Osteocyte (in vitro differentiated cells): ENCODE data around the gene SIGLECL1. TPM values are rescaled to one million over a fixed set of nuclear protein-coding genes. Genes with fewer than 3 reads are reported as not detected.

Experiments
- DNase-seq: peaks from one replicate; pipeline ENCODE4 v3.0.0; 2021; ENCODE audit warnings: mixed read lengths; ENCODE audit not compliant: unreplicated experiment; ENCODE audit errors: extremely low spot score
- H3K27ac Mint-ChIP-seq: one replicate; pipeline ENCODE4 v1.8.0; 2021; ENCODE audit warnings: mild to moderate bottlenecking, mixed read lengths; ENCODE audit not compliant: unreplicated experiment
- H3K27me3 Mint-ChIP-seq: one replicate; pipeline ENCODE4 v1.8.0; 2021; ENCODE audit warnings: mixed read lengths; ENCODE audit not compliant: unreplicated experiment
- H3K36me3 Mint-ChIP-seq: one replicate; pipeline ENCODE4 v1.8.0; 2021; ENCODE audit warnings: mixed read lengths; ENCODE audit not compliant: unreplicated experiment
- H3K4me1 Mint-ChIP-seq: one replicate; pipeline ENCODE4 v1.8.0; 2021; ENCODE audit warnings: mixed read lengths; ENCODE audit not compliant: unreplicated experiment
- H3K4me3 Mint-ChIP-seq: one replicate; pipeline ENCODE4 v1.8.0; 2021; ENCODE audit warnings: mild to moderate bottlenecking, moderate library complexity, mixed read lengths; ENCODE audit not compliant: unreplicated experiment
- H3K9me3 Mint-ChIP-seq: one replicate; pipeline ENCODE4 v1.8.0; 2021; ENCODE audit warnings: mixed read lengths; ENCODE audit not compliant: unreplicated experiment
- CTCF ChIP-seq: fragments of 200-600 bp; sonication (generic); IDR thresholded peaks from 2 replicates; pipeline ENCODE4 v1.5.0; 2021; ENCODE audit warnings: antibody characterized with exemption, mild to moderate bottlenecking, moderate library complexity
- total RNA-seq: library from RNA; stranded (reverse); gene quantifications from 2 replicates; pipeline ENCODE4 v1.2.1, GENCODE V29; 2021

SIGLECL1 gene
- total RNA-seq, 1 donor from 2014 or later: not detected

GRCh38 chr19:51292971-51293370, 42.1 kb downstream of the SIGLECL1 start:
- Mint-ChIP-seq H3K27me3 (no peaks in the 10 kb centered on the region), H3K36me3 (no peaks in the 10 kb centered on the region), H3K27ac (no peak overlapping the region), H3K4me3 (no peak overlapping the region), H3K4me1 (no peaks in the 10 kb centered on the region), H3K9me3 (no peaks in the 10 kb centered on the region)
- TF ChIP-seq CTCF: no peak
- no peak for DNase-seq

- Mint-ChIP-seq H3K4me3 (no peak overlapping the region), H3K36me3 (no peaks in the 10 kb centered on the region), H3K27ac (no peak overlapping the region), H3K27me3 (no peaks in the 10 kb centered on the region), H3K4me1 (no peaks in the 10 kb centered on the region), H3K9me3 (no peaks in the 10 kb centered on the region)
- TF ChIP-seq CTCF: no peak
- no peak for DNase-seq
These were observed 42.8 kb downstream of the SIGLECL1 start for GRCh38 chr19:51293571-51294210.

DNA sequence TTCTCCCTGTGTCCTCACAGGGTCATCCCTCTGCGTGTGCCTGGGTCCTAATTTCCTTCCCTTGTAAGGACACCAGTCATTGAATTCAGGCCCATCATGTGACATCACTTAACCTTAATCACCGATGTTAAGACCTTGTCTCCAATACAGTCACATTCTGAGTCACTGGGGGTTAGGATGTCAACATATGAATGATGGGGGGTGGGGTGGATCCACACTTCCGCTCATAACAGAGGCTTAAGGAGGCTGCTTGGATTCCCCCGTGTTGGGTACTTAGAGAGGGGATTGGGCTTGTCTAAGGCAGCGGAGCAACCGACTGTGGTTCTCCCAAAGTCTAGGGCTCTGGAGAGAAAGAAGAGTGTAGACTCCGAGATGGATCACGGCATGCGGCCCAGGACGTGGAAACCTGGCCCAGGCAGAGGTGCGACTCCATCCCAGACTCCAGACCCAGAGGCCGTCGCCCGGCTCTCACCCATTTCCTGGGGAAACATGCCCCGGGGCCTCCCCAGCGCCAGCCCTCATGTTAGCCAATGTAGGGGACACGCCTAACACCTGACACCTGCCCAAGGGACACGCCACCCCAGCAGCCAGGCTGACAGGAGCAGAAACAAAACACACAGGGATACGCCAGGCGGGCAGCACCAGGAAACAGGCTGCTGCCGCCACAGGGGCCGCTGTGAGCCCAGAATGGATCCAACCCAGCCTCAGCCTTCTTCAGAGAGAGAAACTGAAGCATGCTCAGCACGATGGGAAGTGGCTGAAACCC, 43.5 kb downstream of the SIGLECL1 start:
- Mint-ChIP-seq H3K36me3 (no peaks in the 10 kb centered on the region), H3K9me3 (no peaks in the 10 kb centered on the region), H3K27me3 (no peaks in the 10 kb centered on the region), H3K4me3 (no peak overlapping the region), H3K4me1 (no peaks in the 10 kb centered on the region), H3K27ac (no peak overlapping the region)
- TF ChIP-seq CTCF: no peak
- DNase-seq: no peak

DNA sequence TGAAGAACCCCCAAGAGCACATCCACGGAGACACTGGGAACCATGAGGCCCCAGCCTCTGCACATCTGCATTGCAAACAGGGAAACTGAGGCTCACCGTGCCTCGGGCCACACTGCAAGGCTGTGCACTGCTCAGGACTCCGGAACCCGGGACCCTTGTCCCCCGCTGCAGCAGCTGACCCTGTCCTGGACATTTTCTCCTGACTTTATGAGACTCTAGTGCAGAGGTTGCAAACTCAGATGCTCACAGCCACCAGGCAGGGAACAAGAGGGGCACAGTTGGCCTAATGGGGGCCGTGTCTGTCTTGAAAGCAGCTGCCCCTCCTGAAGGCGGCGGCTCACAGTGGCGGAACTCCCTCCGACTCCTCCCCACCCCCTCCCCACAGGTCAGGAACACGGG, 44.1 kb downstream of the SIGLECL1 start:
- Mint-ChIP-seq H3K27ac (no peak overlapping the region), H3K36me3 (no peaks in the 10 kb centered on the region)

More for the DNA sequence above, 44.1 kb downstream of the SIGLECL1 start:
- Mint-ChIP-seq H3K4me3 (no peak overlapping the region), H3K27me3 (no peaks in the 10 kb centered on the region), H3K4me1 (no peaks in the 10 kb centered on the region), H3K9me3 (no peaks in the 10 kb centered on the region)
- TF ChIP-seq CTCF: no peak
- no peak for DNase-seq
